Measurements from ENCODE around the gene NR1H4. TPM values are rescaled to one million over a fixed set of nuclear protein-coding genes. Genes with fewer than 3 reads are reported as not detected.
A peak's percentile ranks its signal among the peaks of the same experiment; 100 is the strongest.

NR1H4 gene
- total and polyA plus RNA-seq, 2 of the 8 experiments (the other 6 are each of a cell fraction or from before 2014, with no cell fraction given) = not detected

GRCh38 chr12:100554608-100555077, 81.0 kb downstream of the NR1H4 start:
- H3K4ac ChIP-seq (replicated peaks; ENCODE audit: insufficient read length, low read depth, low read length) = no peak overlapping the region
- H3K23ac ChIP-seq (ENCODE audit: insufficient read length) = no peak overlapping the region
- H2BK20ac ChIP-seq (ENCODE audit: low read length) = no peak overlapping the region
- no peak overlapping the region for H2AFZ ChIP-seq (ENCODE audit: low read length)
- H3K14ac ChIP-seq (ENCODE audit: insufficient read length) = no peak overlapping the region
- H3K27me3 ChIP-seq (replicated peaks in 1 of 4; ENCODE audit: control insufficient read depth in 3 of 4, extremely low read depth in 1 of 4, insufficient read depth in 3 of 4, low read length in 3 of 4) = peaks cover 0 to 1% (median 0%) of the 10 kb centered on the region in 4 experiments; a peak in 1 of 7 replicates
- H3K4me1 ChIP-seq (replicated peaks in 1 of 4; ENCODE audit: control insufficient read depth in 3 of 4, insufficient read depth in 4 of 4, low read length in 3 of 4) = no peaks in the 10 kb centered on the region
- no peaks in the 10 kb centered on the region for H4K20me1 ChIP-seq (replicated peaks in 1 of 2; ENCODE audit: control insufficient read depth in 1 of 2, insufficient read depth in 2 of 2, low read length in 2 of 2)
- no peak overlapping the region for H2BK120ac ChIP-seq (replicated peaks; ENCODE audit: low read depth, low read length)
- no peak overlapping the region for H3K4me2 ChIP-seq (ENCODE audit: insufficient read depth in 1 of 2, low read depth in 2 of 2, low read length in 2 of 2)
- ChIA-PET CTCF (ENCODE audit: partially characterized antibody) (interaction anchor here (0.6 to 4.6 kb wide), 49 partner anchors 9 to 533 kb away, joined by 3 to 94 read pairs (median 4); partner anchors contain the start of genes DEPDC4, GAS2L3, SCYL2 and SLC17A8), POLR2A (ENCODE audit: partially characterized antibody) (interaction anchor here (1.4 kb wide), 1 partner anchor 308 kb away, joined by 3 read pairs; no protein-coding TSS in a partner anchor)
- H3K23me2 ChIP-seq (ENCODE audit: low read depth, low read length) = no peaks in the 10 kb centered on the region
- H3K27ac ChIP-seq (ENCODE audit: low read depth, low read length) = no peak overlapping the region
- no peak overlapping the region for H2BK15ac ChIP-seq (ENCODE audit: low read length)
- no peak overlapping the region for H2BK5ac ChIP-seq (ENCODE audit: low read depth, low read length)
- H4K91ac ChIP-seq (replicated peaks; ENCODE audit: insufficient read length, low read length) = no peak overlapping the region
- H3K9me3 ChIP-seq (ENCODE audit: insufficient read depth in 2 of 2, low read depth in 1 of 2, low read length in 1 of 2) = no peaks in the 10 kb centered on the region
- peak; percentile 91 for FAIRE-seq
- H3K36me3 ChIP-seq (ENCODE audit: control insufficient read depth in 2 of 4, insufficient read depth in 4 of 4, low read length in 3 of 4) = no peaks in the 10 kb centered on the region
- H2BK12ac ChIP-seq (ENCODE audit: low read depth, low read length) = no peak overlapping the region
- no peak overlapping the region for H3K9ac ChIP-seq (replicated peaks in 1 of 4; ENCODE audit: extremely low read depth in 1 of 4, low read depth in 3 of 4, low read length in 3 of 4)
- WGBS, 2 experiments (ENCODE audit: extremely low coverage in 1 of 2, insufficient coverage in 1 of 2, insufficient read length in 1 of 2, insufficient replicate concordance in 2 of 2, low coverage in 1 of 2, low lambda C conversion rate in 2 of 2, missing lambda C conversion rate in 1 of 2) = 0% methylated on average over 1 of the region's 1 CpG; no CpG with 5 or more reads in 1 of the 2 experiments
- H3K56ac ChIP-seq (replicated peaks; ENCODE audit: insufficient read length, low read depth, low read length) = no peak overlapping the region
- H2AK5ac ChIP-seq (ENCODE audit: low read depth, low read length) = no peak overlapping the region
- no peak overlapping the region for H3K18ac ChIP-seq (ENCODE audit: extremely low read depth, low read length)
- H3K4me3 ChIP-seq (ENCODE audit: extremely low read depth in 1 of 4, insufficient read depth in 2 of 4, low read depth in 3 of 4, low read length in 4 of 4) = no peak overlapping the region
- H3K79me1 ChIP-seq (ENCODE audit: low read depth, low read length) = no peaks in the 10 kb centered on the region
- DNase-seq (ENCODE audit: low read depth in 1 of 2, low spot score in 2 of 2) = no peak
- no peaks in the 10 kb centered on the region for H3K79me2 ChIP-seq (ENCODE audit: control insufficient read depth in 1 of 2, insufficient read depth in 2 of 2, low read length in 2 of 2)
- H4K8ac ChIP-seq (ENCODE audit: extremely low read depth, insufficient read depth, low read length) = no peak overlapping the region
- H4K5ac ChIP-seq (ENCODE audit: insufficient read length, low read depth, low read length) = no peak overlapping the region
- TF ChIP-seq TAF7 (optimal IDR thresholded peaks at IDR 0.05; ENCODE audit: borderline replicate concordance, low read depth, low read length) = no peak
- no peak for TF ChIP-seq E2F6 (IDR thresholded peaks at IDR 0.05)
- TF ChIP-seq JUND (IDR thresholded peaks at IDR 0.05; ENCODE audit: low read length) = peak; percentile 62; the same call in 1 of the 2 replicates
- TF ChIP-seq CTCF (IDR thresholded peaks at IDR 0.05; ENCODE audit: control extremely low read depth in 1 of 3, insufficient read depth in 1 of 3, low read depth in 1 of 3, low read length in 3 of 3) = peak in 2 of 3 experiments; percentile 90 to 94; a peak in 3 of 4 replicates
- 0 out of 2 replicates have a peak, but pooled peaks have one; percentile 11 for TF ChIP-seq BACH1 (IDR thresholded peaks at IDR 0.05; ENCODE audit: low read length)
- TF ChIP-seq, protein P1, sequence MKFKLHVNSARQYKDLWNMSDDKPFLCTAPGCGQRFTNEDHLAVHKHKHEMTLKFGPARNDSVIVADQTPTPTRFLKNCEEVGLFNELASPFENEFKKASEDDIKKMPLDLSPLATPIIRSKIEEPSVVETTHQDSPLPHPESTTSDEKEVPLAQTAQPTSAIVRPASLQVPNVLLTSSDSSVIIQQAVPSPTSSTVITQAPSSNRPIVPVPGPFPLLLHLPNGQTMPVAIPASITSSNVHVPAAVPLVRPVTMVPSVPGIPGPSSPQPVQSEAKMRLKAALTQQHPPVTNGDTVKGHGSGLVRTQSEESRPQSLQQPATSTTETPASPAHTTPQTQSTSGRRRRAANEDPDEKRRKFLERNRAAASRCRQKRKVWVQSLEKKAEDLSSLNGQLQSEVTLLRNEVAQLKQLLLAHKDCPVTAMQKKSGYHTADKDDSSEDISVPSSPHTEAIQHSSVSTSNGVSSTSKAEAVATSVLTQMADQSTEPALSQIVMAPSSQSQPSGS (IDR thresholded peaks at IDR 0.05; ENCODE audit: low read length) = no peak
- peak; percentile 52; the same call in 1 of the 2 replicates for TF ChIP-seq SP4 (IDR thresholded peaks at IDR 0.05; ENCODE audit: low read length)
- TF ChIP-seq CEBPB (IDR thresholded peaks at IDR 0.05; ENCODE audit: low read depth, low read length) = peak; percentile 56; the same call in 1 of the 2 replicates

Data from H1 (cell line).